Measurements from ENCODE around the gene SEMA6A.

SEMA6A gene

GRCh38 chr5:116455061-116455460 lies 119.6 kb downstream of the SEMA6A start:
- no peak for DNase-seq

DNA sequence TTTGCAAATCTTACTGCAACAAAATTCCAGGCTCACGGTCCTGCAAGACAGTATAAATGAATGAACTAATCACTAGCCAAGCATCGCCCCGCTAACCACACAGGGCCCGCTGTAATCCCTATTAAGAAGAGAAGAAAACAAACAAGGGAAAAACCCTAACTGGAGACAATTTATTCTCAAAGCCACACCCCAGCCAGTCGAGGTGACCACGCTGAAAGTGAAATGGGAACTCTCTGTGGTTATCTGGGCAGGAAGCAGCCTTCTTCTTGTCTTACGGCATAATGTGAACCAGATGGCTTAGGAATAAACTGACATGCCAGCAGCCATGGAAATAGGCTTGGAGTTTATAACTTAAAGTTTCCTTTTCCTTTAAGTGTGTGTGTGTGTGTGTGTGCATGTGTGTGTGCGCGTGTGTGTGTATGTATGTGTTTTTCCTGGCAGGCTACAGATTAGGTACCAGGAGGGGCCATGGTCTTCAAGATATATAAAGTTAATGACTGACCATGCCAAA lies 120.2 kb downstream of the SEMA6A start:
- no peak for DNase-seq

DNA sequence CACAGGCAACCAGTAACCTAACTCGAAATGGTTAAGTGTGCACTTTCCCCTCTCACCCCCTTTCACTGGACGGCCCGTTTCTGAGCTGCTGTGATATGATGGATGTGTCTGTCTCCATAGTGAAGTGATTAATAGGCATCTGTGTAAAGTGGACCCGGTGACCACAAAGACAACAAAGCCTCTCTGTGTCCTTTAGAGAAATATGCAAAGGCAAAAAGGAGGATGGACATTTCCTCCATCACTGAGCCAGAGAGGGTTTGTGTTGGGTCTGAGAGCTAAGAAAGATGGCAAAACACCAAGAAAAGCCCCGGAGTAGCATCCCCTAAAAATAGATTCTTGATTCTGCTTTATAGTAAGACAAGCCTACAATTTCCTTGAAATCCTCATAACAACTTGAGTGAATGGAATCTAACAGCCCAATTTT lies 120.6 kb downstream of the SEMA6A start:
- DNase-seq: no peak

DNA sequence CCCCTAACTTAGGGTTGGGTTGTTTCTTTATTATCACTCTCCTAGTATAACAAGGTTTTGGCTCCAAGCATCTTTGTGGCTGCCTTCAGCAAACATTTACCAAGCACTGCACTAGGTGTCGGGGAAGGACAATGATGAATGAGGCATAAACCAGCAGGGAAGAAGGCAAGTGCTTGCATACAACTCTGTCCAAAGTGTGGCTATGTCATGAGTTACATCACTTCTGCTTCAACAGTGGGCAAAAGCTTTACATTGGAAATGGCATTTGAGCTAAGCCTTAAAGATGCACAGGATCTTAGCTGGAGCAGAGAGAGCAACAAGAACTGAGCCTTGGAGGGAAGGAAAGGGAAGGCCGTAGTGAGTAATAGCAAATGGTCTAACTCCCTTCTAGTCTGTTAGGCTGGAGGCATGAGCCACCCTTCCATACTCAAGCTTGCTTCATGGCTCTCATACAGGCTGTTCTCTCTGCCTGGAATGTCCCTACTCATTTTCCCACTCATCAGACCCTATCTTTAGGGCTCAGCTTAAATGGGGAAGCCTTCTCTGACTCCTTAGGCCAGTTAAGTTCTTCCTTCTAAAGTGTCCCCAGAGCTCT lies 121.8 kb downstream of the SEMA6A start:
- no peak for DNase-seq

DNA sequence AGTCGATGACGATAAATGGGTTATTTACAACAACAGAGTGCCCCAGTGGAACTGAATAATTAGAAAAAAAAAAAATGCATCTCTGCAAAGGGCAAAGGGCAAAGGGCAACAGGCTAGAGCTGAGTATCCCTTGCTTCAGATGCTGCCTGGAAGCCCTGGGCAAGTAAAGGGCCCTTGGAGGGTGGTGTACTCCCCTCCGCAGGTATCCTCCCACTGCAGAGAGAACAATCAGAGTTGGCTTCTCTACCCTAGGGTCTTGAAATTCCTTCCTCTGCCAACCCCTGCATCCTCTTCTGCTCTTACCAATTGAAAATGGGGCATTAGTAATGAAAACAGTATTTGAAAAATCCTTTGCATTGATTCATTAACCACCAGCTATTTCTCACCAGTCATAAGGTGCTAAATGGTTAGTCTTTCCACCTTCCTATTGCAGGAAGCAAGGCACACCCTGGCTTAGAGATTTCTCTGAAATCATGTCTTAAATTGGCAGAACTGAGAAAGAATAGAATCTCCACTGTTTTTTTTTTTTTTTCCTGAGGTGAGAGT lies 122.6 kb downstream of the SEMA6A start:
- DNase-seq: no peak

DNA sequence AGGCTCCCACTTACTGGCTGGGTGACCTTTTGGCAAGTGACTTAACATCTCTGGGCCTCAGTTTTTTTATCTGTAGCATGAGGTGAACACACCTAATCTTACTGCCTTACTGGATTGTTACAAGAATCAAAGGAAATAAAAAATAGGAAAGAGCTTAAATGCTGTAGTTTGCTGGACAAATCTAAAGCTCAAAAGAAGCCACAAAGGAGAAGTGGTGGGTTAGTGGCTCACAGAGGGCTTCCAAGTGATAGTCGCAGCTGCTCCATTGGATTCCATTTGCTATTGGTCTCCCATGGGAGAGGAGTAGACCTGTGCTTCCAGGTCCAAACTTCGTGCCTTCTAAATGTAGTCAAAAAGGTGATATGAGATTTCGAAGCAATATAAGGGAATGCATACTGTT lies 123.6 kb downstream of the SEMA6A start:
- no peak for DNase-seq

DNA sequence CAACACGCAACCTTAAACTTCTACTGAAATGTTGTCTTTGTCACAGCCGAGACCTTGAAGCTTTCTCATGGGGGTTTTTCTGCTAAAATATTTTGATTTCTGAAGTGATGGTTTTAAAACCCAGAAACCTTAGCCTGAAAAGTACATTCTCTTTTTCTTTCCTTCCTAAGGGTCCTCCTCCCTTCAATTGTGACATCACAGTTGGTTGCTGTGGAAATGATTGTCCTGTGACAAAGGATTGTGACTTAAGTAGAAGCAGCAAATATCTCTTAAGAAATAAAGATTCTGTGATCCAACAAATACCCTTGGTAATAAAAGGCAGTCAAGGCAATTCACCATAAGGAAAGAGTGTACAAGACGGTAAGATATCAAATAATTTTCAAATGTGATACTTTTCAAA lies 125.2 kb downstream of the SEMA6A start:
- DNase-seq: no peak

DNA sequence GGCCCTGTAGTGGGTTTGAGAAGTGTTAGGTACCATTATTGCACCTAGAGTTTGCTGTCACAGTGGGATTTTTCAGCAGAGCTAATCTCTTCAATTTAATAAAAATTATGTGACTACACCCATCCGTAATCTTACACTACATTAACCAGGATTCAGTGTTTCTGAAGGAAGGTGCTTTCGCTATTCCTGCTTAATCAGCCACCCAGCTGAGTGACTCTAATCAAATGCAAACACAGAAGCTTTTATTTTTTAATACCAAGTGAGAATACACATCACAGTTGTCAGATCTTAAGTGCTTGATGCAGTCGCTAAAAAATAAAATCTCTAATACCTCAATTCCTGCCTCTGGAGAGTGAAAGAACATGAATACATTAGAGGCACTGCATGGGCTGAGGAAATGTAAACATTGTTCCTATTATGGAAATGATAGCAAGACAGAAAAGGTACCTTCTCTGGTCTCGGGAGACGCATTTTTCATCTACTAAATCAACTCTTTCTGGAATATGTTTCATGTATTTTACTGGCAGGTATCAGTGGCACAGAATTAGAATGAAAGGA lies 125.7 kb downstream of the SEMA6A start:
- DNase-seq: no peak

DNA sequence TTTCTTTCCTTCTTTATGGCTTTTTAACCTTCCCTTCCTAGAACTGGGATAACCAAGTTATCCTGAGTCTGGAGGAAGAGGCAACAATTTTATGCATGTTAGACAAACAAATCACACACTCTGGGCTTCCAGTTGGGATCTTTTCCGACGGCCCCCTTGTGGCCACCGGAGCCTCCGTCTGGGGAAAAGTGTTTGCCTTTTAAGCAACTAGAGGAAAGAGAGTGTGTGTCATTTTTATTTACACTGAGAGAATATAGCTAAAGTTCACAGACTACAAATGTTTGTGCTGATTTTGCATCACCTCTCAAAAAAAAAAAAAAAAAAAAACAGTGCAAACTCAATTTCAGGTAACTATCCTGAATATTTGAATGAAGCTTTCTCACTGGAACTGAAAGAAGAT lies 126.2 kb downstream of the SEMA6A start:
- no peak for DNase-seq

DNA sequence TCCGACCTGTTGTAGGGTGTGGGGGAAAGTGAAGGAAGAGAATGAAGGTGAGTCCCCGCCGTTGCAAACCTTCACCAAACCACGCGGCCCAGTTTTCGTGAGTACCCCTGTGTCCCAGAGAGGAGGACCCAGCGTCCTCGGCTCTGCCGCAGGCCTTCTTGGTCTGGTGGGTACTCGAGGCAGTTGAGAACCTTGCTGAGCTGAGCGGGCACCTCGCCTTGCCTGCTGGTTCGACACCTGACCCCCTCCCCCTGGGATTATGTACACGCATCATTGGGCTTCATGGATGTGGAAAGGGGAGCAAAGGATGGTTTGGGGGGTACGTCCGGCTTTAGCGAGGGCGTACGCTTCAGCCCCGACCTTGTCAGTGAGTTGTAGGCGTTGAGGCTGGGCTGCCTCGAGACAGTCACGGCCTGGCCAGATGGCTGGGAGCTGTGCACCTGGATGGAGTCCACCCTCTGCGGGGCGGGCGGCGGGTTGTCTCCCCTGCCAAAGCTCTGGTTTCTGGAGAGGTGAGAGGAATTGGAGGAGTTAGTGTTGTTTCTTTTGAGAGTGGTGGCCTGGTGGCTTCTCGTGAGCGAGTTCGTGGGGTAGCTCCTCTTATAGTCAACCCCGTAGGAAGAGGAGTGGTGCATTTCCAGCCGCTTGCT lies 128.1 kb downstream of the SEMA6A start:
- DNase-seq: no peak

DNA sequence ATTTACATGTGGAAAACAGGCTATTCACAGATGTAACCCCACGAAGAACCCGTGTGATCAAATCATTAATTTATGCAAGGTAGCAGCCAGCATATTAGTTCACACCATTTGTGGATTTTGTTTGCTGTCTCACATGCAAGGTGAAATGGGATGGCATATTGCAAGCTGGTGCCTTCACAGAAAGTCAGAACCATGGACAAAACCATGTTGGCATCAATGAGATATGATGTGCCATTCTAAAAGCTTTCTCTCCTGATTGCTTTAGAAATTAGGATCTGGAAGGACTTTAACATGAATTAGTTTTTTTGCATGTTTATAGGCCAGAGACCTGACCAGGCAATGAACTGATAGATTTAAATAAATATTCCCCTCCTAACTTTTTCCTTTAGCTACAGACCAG lies 129.3 kb downstream of the SEMA6A start:
- no peak for DNase-seq

DNA sequence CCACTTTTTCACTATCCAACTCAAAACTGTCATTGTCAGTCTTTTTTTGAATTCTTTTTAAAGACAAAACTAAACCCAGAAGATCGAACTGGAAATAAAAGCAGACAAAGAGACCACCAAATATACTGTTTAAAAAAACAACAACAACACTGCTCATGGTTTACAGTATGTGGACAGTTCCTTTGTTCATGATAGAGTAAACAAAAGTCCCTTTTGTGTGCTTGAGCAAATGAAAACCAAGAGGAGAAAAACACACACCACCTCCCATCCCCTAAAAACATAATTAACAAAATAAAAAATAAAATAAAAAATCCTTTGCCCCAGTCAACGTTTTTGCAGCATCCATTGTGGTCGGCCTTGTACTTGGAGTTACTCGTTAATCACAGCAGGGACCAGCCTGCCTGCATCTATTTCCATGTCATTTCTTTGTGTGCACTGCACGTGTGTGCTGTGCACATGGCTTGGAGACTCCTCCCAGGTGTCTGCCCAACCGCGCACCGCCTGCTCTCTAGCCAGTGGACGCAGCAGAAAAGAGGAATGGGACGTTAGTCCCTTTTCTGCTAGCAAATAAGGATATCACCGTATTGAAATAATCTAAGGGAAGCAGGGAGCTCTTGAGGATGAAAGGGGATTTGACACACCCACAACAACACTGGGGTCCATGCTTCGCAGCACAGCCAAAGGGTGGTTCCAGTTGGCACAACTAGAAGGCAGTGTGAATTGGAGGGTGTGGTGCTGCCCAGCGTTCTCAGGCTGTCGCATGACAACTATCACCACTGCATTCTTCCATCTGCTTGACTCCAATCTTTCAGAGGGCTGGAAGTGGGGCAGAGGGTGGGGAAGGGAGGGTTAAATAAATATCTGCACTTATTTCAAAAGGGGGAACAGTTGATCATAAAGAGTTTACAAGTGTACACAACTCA lies 130.0 kb downstream of the SEMA6A start:
- DNase-seq: no peak

DNA sequence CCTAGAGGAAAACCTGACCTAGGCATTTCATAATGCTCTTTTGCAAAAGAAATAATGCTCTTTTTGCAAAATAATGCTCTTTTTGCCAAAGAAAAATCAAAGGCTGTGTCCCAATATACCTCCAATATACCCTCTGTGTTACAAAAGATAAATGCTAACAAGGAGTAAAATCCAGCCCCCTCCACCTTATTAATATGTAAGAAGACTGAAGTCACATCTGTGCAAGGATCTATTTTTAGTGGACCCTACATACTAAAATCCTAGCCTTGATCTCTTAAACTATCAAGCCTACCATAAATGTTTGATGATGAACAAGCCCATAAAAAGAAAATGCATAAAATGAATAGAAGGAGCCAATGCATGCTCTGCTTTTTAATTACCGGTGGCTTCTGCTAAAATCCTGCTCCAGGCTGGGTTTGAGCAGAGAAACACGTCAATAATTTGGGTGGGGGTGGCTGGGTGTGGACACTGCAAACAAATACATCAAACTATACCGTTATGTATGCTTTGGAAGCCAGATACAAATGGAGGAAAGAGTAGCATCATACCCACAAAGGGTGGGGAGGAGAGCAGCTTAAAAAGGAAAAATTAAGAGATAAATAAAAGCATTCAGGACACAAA lies 131.6 kb downstream of the SEMA6A start:
- DNase-seq: peak; percentile 15 to 45

GRCh38 chr5:116442095-116442534 lies 132.5 kb downstream of the SEMA6A start:
- DNase-seq: peak; percentile 46 to 82

DNA sequence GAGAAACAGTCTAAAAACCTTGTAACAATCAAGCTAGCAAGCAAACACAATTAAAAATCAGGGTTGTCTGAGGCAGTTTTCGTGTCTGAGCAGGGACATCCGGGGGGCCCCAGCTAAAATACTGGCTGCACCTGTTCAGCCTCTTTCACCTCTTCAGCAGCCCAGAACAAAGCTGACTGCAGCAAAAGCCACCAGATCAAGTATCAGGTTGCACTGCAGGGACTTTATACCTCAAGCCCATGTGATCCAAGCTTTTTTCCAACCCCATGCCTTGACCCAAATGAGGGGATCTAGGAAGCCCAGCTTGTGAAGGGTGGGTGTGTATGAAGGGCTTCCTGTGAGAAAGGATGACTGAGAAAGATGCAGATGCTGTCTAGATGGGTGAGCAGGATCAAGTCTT lies 133.4 kb downstream of the SEMA6A start:
- DNase-seq: peak; percentile 73 to 94

DNA sequence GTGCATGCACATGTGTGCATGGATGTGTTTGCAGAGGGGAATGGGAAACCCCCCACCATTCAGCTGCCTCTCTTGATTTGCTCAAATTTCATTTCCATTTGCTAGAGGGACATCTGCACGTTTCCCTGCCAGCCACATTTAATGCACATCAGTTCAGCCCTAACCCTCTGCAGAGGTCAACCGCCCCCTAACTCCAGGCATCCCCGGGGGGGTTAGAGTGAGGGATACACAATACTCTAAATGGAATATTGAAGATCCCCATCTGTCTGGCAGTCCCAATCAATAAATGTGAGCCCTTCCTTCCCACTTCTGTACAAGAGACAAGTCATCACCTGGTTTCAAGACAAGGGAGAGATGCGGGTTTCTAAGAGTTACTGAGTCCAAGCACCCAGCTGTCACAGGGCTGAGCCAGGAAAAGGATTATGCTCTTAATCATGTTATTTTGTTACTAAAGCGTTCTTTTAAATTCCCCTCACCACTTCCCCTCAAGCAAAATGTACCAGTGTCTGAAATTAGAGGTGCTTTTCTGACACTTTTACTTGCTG lies 134.1 kb downstream of the SEMA6A start:
- peak; percentile 82 to 96 for DNase-seq

DNA sequence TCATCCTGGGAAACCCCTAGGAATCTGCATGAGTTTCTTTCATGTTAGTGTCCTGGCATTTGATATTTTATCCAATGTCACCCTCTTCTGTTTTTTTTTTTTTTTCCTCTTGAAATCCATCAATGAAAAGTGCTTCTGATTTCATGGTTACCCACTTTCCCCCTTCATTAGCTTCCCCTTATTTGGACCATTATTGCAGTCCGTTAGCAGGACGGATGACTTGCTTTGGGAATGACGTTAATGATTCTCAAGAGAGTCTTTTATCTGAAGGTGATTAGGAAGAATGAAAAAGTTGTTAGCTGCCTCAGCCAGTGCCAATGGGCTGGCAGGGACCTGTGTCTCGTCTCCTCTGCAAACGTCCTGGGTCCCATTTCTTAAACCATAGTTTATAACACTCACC lies 134.7 kb downstream of the SEMA6A start:
- peak in 1 of 2 experiments; percentile 28 for DNase-seq

- DNase-seq: no peak
Observed at GRCh38 chr5:116438979-116439554, 135.6 kb downstream of the SEMA6A start.

DNA sequence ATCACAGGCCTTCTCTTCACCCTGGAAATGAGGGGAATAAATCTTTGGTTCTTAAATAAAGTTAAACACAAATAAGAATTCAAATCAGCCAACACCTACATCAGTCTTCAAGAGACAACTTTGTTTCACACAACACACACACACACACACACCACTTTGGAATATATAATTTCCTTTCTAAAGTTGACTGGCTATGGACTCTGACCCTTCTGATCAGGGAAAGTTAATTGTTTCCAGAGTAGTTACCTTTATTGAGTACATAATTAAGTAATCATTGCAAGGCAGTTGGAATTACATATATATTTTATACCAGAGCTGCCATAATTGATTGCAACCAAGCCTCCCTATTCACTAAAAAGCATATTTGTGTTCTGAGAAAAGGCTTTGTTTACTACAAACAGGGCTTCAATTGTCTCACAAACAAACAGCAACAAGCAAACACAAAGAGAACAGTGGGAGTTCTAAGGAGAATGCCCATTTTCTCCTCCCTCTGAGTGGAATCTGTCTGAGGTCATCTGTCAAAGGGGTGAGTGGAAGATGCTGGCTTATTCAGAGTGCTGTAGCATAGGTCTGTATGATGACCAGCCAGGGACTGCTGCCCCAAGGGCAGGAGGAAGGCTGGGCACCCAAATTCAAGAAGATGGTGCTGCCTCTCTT lies 136.6 kb downstream of the SEMA6A start:
- DNase-seq: no peak

DNA sequence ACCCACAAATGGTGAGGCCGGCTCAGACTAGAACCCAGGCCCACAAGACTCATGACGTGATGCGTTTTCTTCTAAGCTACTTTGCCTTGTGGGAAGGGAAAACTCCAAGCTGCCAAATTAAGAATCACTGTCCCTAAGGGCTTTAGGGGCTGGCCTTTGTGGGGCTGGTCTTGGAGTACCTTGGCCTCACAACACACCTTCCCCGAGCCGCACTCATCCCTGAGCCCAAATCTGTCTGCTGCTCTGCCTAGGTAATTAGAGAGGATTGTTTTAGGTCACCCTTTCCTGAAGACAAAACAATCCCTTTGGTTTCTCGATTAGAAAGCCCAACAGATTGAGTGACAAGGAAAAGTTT lies 137.3 kb downstream of the SEMA6A start:
- DNase-seq: no peak

DNA sequence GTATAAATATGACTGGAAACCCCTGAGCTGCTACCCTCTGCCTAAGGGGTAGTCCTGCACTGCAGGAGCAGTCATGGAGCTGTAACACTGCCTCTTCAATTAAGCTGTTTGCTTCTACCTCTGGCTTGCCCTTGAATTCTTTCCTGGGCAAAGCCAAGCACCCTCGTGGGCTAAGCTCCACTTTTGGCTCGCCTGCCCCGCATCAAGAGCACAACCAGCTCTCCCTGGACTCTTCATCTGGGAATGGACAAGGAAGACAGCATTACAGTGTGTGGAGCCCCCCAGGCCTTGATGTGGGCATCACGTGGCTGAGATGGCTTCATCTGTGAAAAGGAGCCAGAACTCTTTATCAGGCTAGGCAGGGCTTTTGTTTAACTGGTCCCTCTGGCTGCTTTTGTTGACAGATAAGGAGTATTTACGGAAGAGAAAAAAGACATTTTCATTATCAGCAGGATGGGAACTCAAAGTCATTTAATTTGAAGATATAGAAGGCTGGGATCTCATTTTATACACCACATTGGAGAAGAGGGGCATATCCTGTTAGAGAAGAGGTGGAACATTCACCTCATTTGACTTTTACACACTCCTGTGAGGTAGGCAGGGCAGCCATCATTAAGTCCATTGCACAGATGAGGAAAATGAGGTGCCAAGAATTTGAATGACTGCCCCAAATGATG lies 137.8 kb downstream of the SEMA6A start:
- no peak for DNase-seq
